DMS153 treated with DMSO at 0.1 percent for 48 hours (cell line): ENCODE data around the gene ADARB1.

Experiments
- DNase-seq: peaks from one replicate; lab custom pipeline; 2025; ENCODE audit not compliant: unreplicated experiment; lab: John Stamatoyannopoulos, UW

The ADARB1 gene

GRCh38 chr21:45074818-45075595 is 627 bp downstream of the ADARB1 start:
- no peak for DNase-seq

DNA sequence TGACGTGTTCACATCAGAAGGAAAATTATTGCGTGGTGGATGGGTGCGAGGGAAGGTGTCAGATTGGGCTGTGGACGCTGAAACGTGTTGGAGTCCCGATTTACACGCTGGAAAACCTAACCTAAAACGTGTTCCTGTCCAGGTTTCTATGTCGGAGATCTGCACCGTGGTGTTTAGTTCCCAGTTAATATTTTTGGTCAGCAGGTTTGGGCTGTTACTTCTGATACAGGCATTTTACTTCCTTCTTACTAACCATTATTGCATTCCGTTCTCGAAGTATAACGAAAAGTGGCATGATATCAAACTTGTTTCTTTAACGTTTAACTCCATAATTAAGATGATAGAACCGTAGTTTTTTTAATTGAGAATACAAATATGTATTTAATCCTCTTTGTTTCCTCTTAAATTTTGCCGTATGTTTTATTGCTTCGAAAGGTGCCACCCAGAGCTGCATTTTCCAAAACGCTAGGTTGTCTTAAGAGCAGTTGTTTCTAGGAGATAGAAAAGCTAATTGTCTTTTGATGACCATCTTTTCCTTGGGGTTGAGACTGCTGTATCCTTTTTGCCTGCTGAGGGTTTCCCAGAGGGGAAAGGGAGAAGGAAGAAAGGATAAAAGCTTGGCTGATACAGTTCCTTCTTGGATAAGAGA is 1.3 kb downstream of the ADARB1 start:
- no peak for DNase-seq

- no peak for DNase-seq
Observed at GRCh38 chr21:45076245-45076711, 1.9 kb downstream of the ADARB1 start.

- no peak for DNase-seq
Observed at GRCh38 chr21:45078371-45078770, 4.0 kb downstream of the ADARB1 start.

- DNase-seq = no peak
Observed at GRCh38 chr21:45078877-45079281, 4.5 kb downstream of the ADARB1 start.

DNA sequence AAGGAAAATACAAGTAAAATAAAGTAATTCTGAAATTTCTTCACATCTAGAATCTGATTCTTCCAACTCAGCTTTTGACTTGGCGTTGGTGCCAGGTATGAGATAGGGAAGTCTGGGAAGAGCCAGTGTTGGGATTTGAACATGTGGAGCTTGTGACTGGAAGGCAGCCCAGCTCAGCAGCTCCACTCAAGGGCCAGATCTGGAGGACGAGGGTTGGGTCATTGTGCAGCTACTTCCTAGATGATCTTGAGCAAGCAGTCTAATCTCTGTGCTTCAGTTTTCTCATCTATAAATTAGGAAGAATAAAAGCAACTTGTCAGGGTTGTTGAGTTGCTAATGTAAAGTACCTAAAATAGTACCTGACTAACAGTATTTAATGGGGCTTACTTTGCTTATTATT is 5.0 kb downstream of the ADARB1 start:
- DNase-seq = no peak

- no peak for DNase-seq
Observed at GRCh38 chr21:45080232-45080631, 5.9 kb downstream of the ADARB1 start.

GRCh38 chr21:45080639-45081414 is 6.4 kb downstream of the ADARB1 start:
- no peak for DNase-seq

GRCh38 chr21:45081636-45082035 is 7.3 kb downstream of the ADARB1 start:
- no peak for DNase-seq

GRCh38 chr21:45082736-45083135 is 8.4 kb downstream of the ADARB1 start:
- DNase-seq = no peak

GRCh38 chr21:45084121-45084520 is 9.7 kb downstream of the ADARB1 start:
- DNase-seq = no peak

GRCh38 chr21:45084881-45085536 is 10.6 kb downstream of the ADARB1 start:
- DNase-seq = no peak

- no peak for DNase-seq
Observed at GRCh38 chr21:45085700-45086099, 11.3 kb downstream of the ADARB1 start.

- no peak for DNase-seq
Observed at GRCh38 chr21:45086337-45086958, 12.1 kb downstream of the ADARB1 start.

DNA sequence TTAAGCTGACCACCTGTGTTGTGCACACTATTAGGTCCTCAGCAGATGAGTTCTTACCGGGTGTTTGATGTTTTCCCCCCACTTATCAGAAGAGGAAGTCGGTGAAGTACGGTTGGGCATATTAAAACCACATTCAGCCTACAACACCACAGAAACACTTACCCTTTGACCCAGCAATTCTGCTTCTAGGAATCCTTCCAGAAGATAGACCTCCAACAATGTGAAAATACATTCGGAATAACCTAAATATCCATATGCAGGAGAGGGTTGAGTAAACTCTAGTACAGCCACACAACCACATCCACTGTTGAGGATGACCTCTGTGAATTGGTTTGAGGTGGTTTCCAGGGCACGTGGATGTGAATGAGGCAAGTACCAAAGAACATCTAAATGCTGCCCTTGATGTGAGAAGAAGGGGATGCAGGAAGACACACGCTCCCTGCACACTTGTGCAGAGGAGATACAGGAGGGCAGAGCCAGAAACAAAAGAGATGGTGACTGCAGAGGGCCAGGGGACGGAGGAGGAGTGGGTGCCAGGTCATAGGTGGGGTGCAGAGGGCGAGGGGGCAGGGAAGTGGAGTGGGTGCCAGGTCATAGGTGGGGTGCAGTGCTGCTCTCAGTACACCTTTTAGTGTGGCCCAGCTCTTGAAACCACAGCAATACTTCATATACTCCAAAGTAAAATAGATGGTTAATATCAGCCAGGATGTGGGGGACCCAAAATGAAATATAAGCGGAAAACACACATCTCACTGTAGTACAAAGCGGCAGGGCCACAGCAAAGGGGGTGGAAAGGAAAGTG is 12.8 kb downstream of the ADARB1 start:
- no peak for DNase-seq

GRCh38 chr21:45088116-45088515 is 13.7 kb downstream of the ADARB1 start:
- no peak for DNase-seq

DNA sequence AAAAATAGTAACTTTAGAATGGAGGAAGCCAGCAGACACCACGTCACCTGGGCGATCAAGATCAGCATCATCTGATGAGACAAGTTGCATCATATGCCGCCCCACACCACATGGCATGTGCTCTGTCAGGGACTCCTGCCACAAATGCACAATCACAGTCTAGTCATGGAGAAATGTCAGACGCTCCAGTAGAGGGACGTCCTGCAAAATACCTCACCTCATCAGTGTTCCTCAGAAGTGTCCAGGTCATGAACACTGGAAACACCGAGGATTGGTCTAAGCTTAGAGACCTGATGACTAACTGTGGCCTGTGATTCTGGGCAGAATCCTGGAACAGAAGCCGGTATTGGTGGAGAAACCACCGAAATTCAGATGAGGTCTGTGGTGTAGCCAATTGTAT is 14.3 kb downstream of the ADARB1 start:
- no peak for DNase-seq

DNA sequence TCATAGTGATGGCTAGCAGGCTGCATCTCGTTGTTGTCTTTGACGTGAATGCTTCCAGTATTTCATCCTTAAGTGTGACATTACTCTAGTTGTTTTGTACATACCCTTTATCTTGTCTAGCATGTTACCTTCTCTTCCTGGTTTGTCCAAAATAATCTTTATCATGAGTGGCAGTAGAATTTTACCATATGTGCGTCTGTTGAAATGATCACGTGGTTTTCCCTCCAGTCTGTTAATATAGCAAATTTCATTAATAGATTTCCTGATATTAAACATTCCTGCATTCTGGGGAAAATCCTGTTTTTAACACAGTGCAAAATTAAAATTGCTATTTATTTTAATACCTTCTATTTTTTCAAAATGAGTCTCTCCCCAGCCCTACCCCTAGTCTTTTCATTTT is 15.6 kb downstream of the ADARB1 start:
- DNase-seq = no peak

GRCh38 chr21:45090966-45091365 is 16.6 kb downstream of the ADARB1 start:
- no peak for DNase-seq
